ENCODE data around the gene USP21.
A peak's percentile ranks its signal among the peaks of the same experiment; 100 is the strongest.
"Not testable (repeated sequence)": the region's sequence is repeated elsewhere in the genome, so short reads cannot be mapped to it uniquely, and the experiment has no call there.

Gene USP21, protein sequence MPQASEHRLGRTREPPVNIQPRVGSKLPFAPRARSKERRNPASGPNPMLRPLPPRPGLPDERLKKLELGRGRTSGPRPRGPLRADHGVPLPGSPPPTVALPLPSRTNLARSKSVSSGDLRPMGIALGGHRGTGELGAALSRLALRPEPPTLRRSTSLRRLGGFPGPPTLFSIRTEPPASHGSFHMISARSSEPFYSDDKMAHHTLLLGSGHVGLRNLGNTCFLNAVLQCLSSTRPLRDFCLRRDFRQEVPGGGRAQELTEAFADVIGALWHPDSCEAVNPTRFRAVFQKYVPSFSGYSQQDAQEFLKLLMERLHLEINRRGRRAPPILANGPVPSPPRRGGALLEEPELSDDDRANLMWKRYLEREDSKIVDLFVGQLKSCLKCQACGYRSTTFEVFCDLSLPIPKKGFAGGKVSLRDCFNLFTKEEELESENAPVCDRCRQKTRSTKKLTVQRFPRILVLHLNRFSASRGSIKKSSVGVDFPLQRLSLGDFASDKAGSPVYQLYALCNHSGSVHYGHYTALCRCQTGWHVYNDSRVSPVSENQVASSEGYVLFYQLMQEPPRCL

DNA sequence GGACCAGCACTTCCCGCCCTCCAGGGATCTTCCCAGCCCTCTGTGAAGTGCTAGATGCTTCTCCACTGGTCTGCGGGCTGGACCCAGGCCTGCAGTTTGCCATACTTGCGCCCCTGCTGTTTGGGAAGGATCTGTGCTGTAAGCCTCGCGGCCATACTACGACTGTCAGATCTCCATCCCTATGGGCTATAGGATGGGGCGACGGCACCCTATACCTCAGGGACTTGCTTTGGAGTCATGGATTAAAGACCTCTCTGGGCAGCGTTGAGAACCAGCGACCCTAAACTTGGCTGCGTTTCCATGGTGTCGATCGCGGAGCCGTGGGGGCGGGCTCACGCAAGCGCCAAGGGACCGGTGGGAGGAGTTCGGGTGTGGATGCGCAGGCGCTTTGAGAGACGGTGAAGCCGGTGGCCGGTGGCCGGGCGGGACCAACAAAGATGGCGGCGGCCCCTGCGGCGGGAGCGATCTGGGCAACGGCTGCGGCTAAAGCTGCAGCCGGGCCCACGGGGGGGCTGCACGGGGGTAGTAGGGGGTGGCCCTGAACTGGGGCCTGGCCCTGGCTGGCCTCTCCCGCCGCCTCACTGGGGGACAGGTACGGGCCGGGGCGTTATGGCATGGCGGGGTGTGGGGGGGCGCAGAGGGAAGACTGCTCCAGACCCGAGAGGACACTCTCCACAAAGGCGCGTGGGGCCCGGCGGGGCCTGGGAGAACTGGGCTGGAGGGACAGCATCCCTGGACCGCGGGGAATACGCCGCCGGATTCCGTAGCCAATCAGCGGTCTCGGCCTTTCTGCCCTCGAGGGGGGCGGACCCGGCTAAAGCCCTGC lies at the start of gene USP21:
TSS of gene USP21 (plus strand) at position 414 of the 826 bp plus-strand sequence. CDS start 1,141 bp downstream, outside the sequence.
- DNase-seq (ENCODE audit: low read depth in 2 of 2, low spot score in 1 of 2): peak; percentile 80 to 86

DNA sequence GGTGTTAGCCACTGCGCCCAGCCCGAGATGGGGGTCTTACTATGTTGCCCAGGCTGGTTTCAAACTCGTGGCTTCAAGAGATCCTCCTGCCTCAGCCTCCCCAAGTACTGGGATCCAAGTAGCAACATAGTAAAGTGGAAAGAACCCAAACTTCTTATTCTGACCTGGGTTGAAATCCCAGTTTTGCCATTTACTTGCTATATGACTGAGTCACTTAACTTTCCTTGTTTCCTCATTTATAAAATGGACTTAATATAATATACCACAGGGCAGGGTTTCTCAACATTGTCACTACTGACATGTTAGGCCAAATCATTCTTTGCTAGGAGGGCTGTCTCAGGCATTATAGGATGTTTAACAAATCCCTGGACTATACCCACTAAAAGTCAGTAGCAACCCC lies 48.2 kb upstream of the USP21 start:
- no peak for DNase-seq (ENCODE audit: low read depth in 2 of 2, low spot score in 1 of 2)

DNA sequence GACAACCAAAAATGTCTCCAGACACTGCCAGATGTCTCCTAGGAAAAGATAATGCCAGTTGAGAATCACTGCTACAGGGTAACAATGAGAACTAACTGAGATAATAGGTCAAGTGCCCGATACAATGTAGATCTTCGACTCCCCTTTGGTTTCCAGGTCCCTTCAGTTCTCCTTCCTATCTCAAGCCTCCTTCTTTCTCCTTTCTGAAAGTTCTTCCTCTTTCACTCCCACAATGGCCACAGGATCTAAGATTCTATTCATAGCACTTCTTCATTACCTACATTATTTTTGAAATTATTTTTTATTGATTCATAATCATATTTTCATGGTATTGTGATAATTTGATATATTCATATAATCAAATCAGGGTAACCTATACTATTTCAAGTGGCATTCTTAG lies 47.8 kb upstream of the USP21 start:
- no peak for DNase-seq (ENCODE audit: low read depth in 2 of 2, low spot score in 1 of 2)

DNA sequence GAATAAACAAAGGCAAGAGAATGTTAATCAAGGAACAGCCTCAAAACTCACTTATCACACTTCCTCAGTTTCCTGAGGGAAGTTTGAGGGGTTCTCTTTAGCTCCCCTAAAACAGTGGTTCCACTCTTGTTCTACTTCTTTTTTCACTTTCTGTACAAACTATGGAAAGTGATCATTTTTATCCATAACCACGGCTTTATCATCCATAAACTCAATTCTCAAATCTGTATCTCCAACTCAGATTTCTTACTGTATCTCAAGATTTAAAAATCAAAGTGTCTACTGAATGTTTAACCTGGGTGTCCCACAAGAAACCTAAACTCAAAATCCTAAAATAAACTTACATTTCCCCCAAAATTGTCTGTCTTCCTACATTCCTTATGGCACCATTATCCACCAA lies 45.4 kb upstream of the USP21 start:
- DNase-seq (ENCODE audit: low read depth in 2 of 2, low spot score in 1 of 2): no peak

DNA sequence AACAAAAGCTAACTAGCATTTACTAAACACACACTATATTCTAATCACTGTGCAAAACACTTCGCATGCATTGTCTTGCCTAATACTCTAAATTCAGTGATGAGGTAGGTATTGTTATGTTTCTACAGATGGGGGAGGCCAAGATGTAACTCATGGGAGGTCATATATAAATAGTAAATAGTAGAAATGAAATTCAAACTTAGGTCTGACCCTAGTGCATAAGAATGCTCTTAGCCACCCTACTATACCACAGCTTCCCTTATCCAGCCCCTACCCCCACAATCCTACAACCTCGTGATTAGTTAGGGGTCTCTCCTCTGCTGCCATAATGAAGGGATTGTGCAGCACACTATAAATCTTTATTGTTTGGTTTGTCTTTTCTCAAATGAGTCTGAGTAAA lies 44.7 kb upstream of the USP21 start:
- DNase-seq (ENCODE audit: low read depth in 2 of 2, low spot score in 1 of 2): no peak

DNA sequence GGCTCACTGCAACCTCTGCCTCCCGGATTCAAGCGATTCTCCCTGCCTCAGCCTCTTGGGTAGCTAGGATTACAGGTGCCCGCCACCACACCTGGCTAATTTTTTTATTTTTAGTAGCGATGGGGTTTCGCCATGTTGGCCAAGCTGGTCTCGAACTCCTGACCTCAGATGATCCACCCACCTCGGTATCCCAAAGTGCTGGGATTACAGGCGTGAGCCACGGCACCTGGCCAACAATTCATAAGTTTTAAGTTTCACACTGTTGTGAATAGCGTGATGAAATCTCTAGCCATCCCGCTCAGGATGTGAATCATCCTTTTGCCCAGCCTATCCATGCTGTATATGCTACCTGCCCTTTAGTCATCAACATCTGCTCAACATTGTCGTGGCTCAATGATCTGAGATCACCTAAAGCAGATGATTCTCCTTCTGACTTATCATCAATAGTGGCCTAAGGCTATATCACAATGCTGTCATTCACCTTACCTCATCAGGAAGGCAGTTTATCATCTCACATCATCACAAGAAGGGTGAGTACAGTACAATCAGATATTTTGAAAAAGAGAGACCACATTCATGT lies 44.1 kb upstream of the USP21 start:
- no peak for DNase-seq (ENCODE audit: low read depth in 2 of 2, low spot score in 1 of 2)

DNA sequence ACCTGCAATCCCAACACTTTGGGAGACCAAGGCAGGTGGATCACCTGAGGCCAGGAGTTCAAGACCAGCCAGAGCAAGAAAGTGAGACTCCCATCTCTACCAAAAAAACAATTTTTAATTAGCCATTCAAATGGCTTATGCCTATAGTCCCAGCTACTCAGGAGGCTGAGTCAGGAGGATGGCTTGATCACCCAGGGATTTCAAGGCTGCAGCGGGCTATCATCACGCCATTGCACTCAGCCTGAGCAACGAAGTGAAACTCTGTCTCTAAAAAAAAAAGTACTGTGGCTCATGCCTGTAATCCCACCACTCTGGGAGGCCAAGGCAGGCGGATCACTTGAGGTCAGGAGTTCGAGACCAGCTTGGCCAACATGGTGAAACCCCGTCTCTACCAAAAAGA lies 43.3 kb upstream of the USP21 start:
- DNase-seq (ENCODE audit: low read depth in 2 of 2, low spot score in 1 of 2): not testable (repeated sequence)

DNA sequence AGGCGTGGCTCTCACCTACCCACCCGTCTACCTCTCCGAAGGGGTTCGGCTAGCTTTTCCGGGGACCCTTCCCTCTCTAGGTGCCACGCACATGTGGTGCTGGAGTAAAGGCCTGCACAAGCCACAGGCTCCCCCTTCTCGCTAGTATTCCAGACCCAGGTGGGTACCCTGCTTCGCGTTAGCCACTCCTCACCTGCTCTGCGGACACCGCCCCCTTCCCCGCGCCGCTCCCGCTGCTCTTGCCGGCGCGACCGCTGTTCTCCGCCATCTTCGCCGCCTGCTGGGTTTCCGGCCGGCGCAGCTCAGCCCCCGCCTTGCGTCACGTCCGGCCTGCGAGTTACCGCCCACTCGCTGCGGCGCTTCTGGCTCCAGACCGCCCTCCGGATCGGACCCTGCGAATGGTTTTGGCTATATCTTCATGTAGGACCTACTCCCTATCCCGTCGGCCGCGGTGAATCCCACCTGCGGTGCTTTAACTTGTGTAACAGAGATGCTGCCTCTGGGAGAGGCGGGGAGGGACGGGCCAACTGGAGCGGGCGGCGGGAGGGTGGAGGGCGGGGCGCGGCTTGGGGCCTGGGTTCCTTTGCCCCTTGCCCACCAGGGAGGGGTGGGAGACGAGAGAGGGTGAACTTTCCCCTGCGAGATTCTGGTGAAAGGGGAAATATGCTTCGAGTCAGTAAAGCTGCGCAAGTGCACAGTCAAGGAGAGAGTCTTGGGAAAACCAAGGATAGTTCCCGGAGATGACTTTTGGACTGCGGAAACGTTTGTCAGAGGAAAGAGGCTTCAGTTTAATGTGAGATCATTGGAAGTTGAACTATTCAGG lies 41.3 kb upstream of the USP21 start, which contains the start of the genes NIT1 and PFDN2:
TSS of gene NIT1 (plus strand) at position 347 of the 823 bp plus-strand sequence. CDS start at position 419, 72 bp downstream.
TSS of gene PFDN2 (minus strand) at position 279 of the 823 bp plus-strand sequence. CDS start at position 268, 11 bp downstream.
- DNase-seq (ENCODE audit: low read depth in 2 of 2, low spot score in 1 of 2): peak; percentile 62 to 65

DNA sequence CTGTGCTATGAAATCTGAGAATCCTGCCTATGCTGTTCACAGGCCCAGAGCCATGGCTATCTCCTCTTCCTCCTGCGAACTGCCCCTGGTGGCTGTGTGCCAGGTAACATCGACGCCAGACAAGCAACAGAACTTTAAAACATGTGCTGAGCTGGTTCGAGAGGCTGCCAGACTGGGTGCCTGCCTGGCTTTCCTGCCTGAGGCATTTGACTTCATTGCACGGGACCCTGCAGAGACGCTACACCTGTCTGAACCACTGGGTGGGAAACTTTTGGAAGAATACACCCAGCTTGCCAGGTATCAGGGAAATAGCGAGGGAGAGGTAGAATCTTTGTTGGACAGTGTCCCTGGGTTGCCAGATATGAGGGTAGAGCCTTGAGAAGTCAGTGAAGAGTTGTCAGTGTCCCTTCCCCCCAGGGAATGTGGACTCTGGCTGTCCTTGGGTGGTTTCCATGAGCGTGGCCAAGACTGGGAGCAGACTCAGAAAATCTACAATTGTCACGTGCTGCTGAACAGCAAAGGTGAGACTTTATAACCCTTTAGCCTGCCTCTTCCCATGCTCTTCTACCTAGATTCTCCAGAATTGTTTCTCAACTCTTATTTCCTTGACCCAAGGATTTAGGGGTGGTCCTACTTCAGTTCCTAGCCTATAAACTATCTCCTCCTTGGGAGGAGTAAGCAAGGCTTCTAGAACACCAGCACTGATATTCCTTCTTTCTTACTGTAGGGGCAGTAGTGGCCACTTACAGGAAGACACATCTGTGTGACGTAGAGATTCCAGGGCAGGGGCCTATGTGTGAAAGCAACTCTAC lies 40.0 kb upstream of the USP21 start:
- peak in 1 of 2 donors; percentile 13 for DNase-seq (ENCODE audit: low read depth in 2 of 2, low spot score in 1 of 2)

DNA sequence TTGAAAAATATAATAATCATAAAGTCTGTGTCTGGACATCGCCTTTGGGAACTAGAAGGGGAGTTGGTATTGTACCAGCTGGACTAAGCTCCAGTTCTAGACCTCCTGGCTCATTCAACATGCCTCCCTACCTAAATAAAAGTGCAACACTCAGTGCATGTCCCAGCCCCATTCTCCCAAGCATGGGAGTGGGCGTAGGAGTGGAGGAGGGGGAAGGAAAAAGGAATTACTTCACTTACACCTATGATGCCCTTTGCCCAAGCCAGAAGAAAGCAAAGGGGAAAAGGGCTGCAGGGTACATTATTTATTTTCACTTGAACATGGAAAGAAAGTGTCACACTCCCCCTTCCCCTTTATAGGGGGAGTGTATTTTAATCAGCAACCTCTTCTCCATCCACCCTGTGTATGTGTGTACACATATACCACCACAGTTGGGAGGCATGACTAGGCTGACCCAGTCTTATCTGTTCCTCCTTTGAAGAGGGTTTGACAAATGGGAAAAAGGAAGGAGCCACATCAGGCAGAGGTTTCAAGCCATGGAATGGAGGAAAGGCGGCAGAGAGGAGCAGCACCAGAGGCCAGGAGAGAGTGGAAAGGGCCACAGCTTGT lies 38.2 kb upstream of the USP21 start:
- no peak for DNase-seq (ENCODE audit: low read depth in 2 of 2, low spot score in 1 of 2)

DNA sequence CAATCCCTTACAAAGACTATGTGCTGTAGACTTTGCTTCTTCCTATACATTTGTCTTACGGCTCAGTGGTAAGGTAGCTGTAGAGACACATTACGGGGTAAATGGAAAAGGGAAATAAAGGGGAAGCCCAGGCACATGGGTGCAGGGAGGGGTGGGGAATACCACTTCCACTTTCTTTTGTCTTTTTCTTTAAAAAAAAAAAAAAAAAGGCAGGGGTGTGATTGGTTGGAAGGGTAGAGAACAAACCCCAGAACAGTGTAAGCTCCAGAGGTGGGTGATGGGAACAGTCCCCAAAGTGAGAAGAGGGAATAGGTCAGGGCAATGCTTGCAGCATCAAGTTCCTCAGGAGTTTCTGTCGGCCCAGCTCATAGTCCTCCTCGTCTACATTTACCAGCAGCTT lies 37.5 kb upstream of the USP21 start:
- no peak for DNase-seq (ENCODE audit: low read depth in 2 of 2, low spot score in 1 of 2)

DNA sequence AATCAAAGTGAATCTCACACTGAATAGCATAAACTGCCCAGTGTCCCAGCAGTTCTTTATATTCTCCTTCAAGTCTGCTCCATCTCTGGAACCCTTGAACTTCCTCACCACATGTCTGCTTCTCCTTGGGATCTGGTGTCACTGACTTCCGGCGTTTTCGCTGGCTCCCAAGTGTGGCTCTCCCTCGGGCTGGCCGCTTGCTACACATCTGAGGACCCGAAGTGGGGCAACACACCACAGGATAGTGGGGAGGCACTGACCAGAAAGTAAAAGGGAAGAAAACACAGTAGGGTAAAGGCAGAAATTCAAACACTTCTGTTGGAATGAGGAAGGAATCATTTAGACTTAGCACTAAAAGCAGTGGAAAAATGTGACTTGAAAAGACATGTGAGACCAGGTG lies 36.3 kb upstream of the USP21 start:
- no peak for DNase-seq (ENCODE audit: low read depth in 2 of 2, low spot score in 1 of 2)

DNA sequence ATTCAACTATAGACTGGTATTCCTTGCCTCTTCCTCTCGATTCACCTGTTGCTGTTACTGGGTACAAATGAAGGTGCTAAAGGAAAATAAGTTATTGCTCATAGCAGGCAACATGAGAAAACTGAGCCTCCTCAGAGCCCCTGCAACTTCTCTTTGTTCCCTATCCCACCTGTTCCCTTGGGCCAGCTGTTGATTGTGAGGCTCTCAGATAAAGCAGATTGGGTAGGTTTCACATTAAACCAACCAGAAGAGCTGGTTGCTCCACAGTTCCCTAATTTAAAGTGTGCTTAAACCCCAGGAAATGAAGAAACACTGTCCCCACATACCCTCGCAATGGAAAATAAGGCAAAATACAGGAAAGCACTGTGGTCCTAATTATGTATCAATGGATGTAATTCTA lies 31.7 kb upstream of the USP21 start:
- no peak for DNase-seq (ENCODE audit: low read depth in 2 of 2, low spot score in 1 of 2)

DNA sequence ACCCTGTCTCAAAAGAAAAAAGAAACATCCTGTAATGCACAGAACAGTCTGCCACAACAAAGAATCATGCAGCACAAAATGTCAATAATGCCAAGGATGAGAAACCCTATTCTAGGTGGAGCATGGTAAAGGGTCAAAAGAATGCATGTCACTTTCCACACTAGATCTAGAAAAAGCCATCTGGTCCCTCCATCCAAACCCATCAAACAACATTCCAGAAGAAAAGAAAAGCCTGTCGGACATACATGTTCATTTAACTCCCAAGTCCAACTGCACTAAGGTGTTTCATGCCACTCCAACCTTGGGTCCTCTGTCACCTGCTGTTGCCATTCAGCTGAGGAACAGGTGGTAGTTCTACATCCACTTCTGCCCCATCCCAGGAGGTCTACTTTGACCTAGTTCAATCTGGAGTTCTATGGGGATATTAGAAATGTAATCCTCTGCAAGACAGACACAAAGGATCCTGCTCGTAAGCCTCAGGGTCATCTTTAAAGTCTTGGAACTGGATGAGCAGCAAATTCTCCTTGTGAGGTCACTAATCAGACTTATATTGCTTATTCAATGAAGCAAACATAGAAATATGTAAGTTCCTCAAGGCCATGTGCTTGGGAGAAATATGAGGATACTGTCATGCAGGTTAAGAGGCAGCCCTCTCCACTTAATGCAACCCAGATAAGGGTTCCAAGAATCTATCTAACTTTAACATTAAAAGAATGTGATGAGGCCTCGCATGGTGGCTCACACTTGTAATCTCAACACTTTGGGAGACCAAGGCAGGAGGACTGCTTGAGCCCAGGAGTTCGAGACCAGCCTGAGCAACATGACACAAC lies 30.5 kb upstream of the USP21 start:
- no peak for DNase-seq (ENCODE audit: low read depth in 2 of 2, low spot score in 1 of 2)

DNA sequence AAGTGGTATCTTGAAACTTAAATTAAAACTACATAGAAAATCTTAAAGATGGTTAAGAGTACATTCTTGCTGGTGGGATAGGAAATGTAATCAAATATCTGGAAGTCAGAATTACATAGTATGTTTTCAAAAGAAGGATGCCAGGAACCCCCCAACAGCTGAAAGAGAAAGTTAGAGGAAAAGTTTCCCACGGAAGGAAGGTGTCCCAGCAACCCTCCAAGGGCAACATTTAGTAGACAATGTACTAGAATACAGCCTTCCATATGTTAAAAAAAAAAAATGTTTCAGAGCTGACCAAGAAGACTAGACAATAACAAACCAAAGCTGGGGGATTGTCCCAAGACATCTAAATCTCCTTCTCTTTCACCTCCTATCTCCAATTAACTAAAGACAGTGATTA lies 29.0 kb upstream of the USP21 start:
- DNase-seq (ENCODE audit: low read depth in 2 of 2, low spot score in 1 of 2): no peak

DNA sequence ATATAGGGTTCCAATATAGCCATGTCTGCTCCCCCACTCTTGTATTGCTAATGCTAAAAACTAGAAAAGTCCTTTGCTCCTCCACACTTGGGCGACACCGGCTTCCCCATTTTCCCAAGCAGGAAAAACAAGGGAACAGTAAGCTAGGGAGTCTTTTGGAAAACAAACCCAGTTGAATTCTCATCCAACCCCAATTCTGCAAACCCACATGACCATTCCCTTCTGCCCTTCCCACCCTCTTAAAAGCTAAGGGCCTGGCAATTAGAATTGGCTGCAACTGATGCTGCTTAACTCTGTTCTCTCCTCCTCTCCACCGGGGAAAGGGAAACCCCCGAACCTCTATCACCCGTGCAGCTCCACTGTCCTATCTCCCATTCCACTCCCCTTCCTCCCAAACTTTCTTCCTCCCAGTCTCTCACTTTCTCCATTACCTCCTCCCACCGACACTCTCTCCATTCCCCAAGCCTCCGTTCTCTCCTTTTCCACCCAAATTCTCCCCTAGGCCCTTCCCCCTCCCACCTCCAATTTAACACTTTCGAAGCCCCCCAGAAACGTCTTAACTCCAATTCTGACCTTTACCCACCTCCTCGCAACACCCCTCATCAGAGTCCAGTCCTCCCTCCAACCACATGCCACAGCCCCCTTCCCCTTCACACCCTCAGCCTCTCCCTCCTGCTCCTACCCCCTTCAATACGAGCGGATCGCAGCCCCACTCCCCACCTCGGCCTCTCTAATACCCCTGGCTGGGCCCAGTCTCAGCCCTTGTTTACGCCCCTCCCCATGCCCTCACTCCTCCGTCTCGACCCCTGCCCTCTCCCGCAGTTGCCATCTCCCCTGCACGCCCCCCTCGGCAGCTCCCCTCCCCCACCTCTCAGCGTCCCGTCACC lies 27.5 kb upstream of the USP21 start:
- no peak for DNase-seq (ENCODE audit: low read depth in 2 of 2, low spot score in 1 of 2)
